ENCODE results near the gene BCAP31. TPM values are rescaled to one million over a fixed set of nuclear protein-coding genes. Genes with fewer than 3 reads are reported as not detected.

BCAP31 gene
- total RNA-seq, 1 experiment from 2014 or later: 138 TPM

GRCh38 chrX:153738056-153738605 is 13.9 kb upstream of the BCAP31 start:
- no peak overlapping the region; a peak in 1 of 5 replicates for H3K4me3 Mint-ChIP-seq
- DNase-seq: no peak
- no CpG with 5 or more reads among the region's 27 CpGs for WGBS (ENCODE audit: extremely low coverage, insufficient read length, low lambda C conversion rate)

More at GRCh38 chrX:153738056-153738605, 13.9 kb upstream of the BCAP31 start:
- Histone ChIP-seq H2AFZ (ENCODE audit: low read length) (no peak overlapping the region), H3K56ac (ENCODE audit: insufficient read length, low read depth, low read length) (no peak overlapping the region), H2BK20ac (ENCODE audit: low read depth, low read length, poor library complexity, severe bottlenecking) (no peak overlapping the region), H2BK15ac (ENCODE audit: low read depth, low read length) (no peak overlapping the region), H4K5ac (ENCODE audit: insufficient read length, low read depth, low read length) (no peak overlapping the region), H2AK5ac (ENCODE audit: insufficient read length, low read length) (no peak overlapping the region), H3K27me3 (ENCODE audit: insufficient read depth, low read length) (no peaks in the 10 kb centered on the region), H4K91ac (ENCODE audit: insufficient read length, low read depth, low read length) (no peak overlapping the region), H3T11ph (ENCODE audit: low read length) (no peak overlapping the region), H3K4me1 (ENCODE audit: insufficient read depth, low read length) (no peaks in the 10 kb centered on the region), H3K9me3 (ENCODE audit: control insufficient read depth, low read depth, low read length) (peaks cover 18% of the 10 kb centered on the region), H4K20me1 (ENCODE audit: control insufficient read depth, insufficient read depth, insufficient read length) (no peaks in the 10 kb centered on the region), H3K79me1 (ENCODE audit: insufficient read depth, low read depth, low read length, poor library complexity, severe bottlenecking) (no peaks in the 10 kb centered on the region), H3K14ac (ENCODE audit: insufficient read depth, low read length) (no peak overlapping the region), H2BK5ac (ENCODE audit: insufficient read length, low read length) (no peak overlapping the region), H3K4me2 (ENCODE audit: insufficient read depth, insufficient read length, low read length) (no peak overlapping the region), H4K8ac (replicated peaks; ENCODE audit: insufficient read length, low read depth, low read length) (no peak overlapping the region), H3K9ac (ENCODE audit: extremely low read depth, insufficient read length, low read length) (no peak overlapping the region), H3K23me2 (ENCODE audit: insufficient read length, low read depth, low read length, poor library complexity, severe bottlenecking) (no peaks in the 10 kb centered on the region), H3K23ac (ENCODE audit: insufficient read length, low read depth, low read length) (no peak overlapping the region), H3K27ac (ENCODE audit: insufficient read length, low read depth, low read length) (no peak overlapping the region), H3K18ac (ENCODE audit: insufficient read length, low read depth, low read length) (no peak overlapping the region), H3K4ac (ENCODE audit: low read depth, low read length) (no peak overlapping the region), H3K79me2 (ENCODE audit: insufficient read depth, low read length) (no peaks in the 10 kb centered on the region), H2BK12ac (ENCODE audit: insufficient read length, low read depth, low read length) (no peak overlapping the region), H2BK120ac (ENCODE audit: low read depth, low read length, poor library complexity, severe bottlenecking) (no peak overlapping the region)
- no peak overlapping the region; a peak in 1 of 7 replicates for H3K27ac Mint-ChIP-seq
- H3K27me3 Mint-ChIP-seq (ENCODE audit: low read depth): no peaks in the 10 kb centered on the region
- TF ChIP-seq CTCF (conservative IDR thresholded peaks at IDR 0.05): no peak
- H3K36me3 Mint-ChIP-seq (ENCODE audit: insufficient read depth in 1 of 3, low read depth in 3 of 3): peaks cover 7 to 27% (median 13%) of the 10 kb centered on the region in 3 experiments; a peak in 6 of 7 replicates
- peaks cover 7 to 8% of the 10 kb centered on the region in 2 experiments for H3K4me1 Mint-ChIP-seq
- H3K9me3 Mint-ChIP-seq: peaks cover 75 to 84% of the 10 kb centered on the region in 2 experiments
